SW480 (cell line): ENCODE data around the gene SMYD3.
"Not testable (repeated sequence)": the region's sequence is repeated elsewhere in the genome, so short reads cannot be mapped to it uniquely, and the experiment has no call there.

Experiments
- DNase-seq: peaks from one replicate; pipeline ENCODE4 v3.0.0-alpha.2; 2016; ENCODE audit warnings: low spot score

The SMYD3 gene

GRCh38 chr1:245715291-245715701 is 791.8 kb downstream of the SMYD3 start:
- peak; percentile 64 for DNase-seq

- not testable (repeated sequence) for DNase-seq
These were observed 793.1 kb downstream of the SMYD3 start for GRCh38 chr1:245714027-245714426.

- no peak for DNase-seq
These were observed 795.8 kb downstream of the SMYD3 start for GRCh38 chr1:245710961-245711903.

DNA sequence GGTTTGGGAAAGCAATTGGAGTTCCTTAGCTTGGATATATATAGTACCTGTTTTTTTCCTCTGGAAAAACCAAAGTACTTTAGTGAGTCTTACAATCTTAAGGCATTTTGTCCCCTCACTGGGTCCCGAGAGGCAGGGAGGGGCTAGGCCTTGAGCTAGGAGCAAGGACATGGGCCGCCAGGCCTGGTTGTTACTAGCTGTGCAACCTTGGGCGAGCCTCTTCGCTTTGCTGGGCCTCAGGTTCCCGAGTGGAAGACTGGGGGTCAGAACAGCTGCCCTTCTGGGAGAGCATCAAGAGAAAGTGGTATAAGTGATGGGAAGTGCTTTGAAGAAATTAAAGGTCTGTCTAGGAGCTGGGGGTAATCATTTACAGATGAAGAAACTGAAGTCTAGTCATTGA is 799.1 kb downstream of the SMYD3 start:
- DNase-seq = no peak

GRCh38 chr1:245704765-245705164 is 802.3 kb downstream of the SMYD3 start:
- DNase-seq = no peak

DNA sequence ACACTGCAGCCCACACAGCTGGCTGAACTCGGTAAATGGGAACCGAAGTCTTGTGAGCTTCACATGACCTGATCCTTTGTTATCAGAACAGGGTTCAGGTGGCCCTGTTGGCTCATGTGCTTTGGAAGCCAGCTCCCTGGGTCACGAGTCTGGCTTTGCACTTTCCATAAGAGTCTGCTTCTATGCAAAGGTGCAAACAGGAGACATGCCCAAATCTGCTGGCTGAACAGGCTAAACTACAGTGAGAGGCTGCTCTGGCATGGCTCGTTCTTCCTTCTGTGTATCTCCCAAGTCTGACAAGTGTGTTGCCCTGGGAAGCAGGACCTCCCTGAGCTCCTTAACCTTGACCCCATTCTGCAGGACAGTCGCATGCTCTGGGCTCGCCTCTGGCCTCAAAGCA is 802.7 kb downstream of the SMYD3 start:
- DNase-seq = no peak

- DNase-seq = no peak
These were observed 804.7 kb downstream of the SMYD3 start for GRCh38 chr1:245702346-245702745.

DNA sequence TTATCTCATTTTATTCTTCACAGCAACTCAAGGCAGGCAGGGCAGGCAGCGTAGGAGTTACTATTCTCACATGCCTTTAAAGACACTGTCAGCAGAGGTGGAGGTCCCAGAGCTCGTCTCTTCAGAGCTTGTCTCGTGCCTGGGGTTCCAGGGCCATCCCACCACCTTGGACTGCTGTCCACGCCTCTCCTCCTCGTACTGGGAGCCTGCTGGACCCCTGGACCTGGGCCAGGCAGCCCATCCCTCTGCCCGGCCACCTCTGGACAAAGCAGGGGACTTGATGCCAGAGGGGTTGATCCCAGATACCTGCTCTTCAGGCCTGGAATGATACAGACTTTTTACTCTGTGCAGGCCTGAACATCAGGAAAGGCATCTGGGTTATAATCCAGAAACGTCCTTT is 805.4 kb downstream of the SMYD3 start:
- DNase-seq = no peak

DNA sequence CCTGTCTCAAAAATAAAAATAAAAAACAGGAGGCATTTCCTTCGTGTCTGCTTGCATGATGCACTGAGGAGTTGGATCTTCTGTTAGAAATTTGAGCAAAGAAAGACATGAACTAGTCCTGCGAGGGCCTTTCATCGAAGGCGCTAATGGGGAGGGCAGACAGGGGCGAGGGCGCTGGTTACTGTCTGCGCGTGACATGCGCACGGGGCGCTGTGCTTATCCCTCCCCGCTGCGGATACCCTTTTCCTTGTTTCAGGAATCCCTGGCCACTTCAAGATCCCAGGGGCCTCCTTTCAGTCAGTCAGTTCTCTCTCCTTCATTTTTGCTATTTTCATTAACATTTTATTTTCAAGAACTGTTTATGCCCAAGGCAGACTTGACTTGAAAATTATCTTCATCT is 806.4 kb downstream of the SMYD3 start:
- DNase-seq = no peak
